Neuron (in vitro differentiated cells): ENCODE measurements around the gene TTC1.
A peak's percentile ranks its signal among the peaks of the same experiment; 100 is the strongest.
"Not testable (repeated sequence)": the region's sequence is repeated elsewhere in the genome, so short reads cannot be mapped to it uniquely, and the experiment has no call there.

Source experiments
- H2AFZ ChIP-seq: one replicate; pipeline ENCODE4 v1.6.1; 2013; ENCODE audit warnings: low read depth, mild to moderate bottlenecking, inconsistent platforms, low read length, moderate library complexity
- H3K27me3 ChIP-seq: one replicate; pipeline ENCODE4 v1.6.1; 2013; ENCODE audit warnings: low read length; ENCODE audit not compliant: insufficient read depth
- H3K36me3 ChIP-seq: one replicate; pipeline ENCODE4 v1.6.1; 2013; ENCODE audit warnings: low read length; ENCODE audit not compliant: insufficient read depth
- H3K4me1 ChIP-seq: one replicate; pipeline ENCODE4 v1.6.1; 2013; ENCODE audit warnings: low read length; ENCODE audit not compliant: insufficient read depth
- H3K4me3 ChIP-seq: 2 replicates; pipeline ENCODE4 v1.5.1; 2013; ENCODE audit warnings: mild to moderate bottlenecking, low read length, moderate library complexity
- H3K9me3 ChIP-seq: one replicate; pipeline ENCODE4 v1.6.1; 2013; ENCODE audit warnings: low read length

Gene TTC1

GRCh38 chr5:160008877-160009590 is at the start of gene TTC1:
TSS of gene TTC1 (plus strand) at chr5:160009139. CDS start at chr5:160010529, 1,390 bp downstream.
- peaks cover 21% of the 10 kb centered on the region for H3K36me3 ChIP-seq
- H3K9me3 ChIP-seq, result no peaks in the 10 kb centered on the region
- H3K27me3 ChIP-seq, result no peaks in the 10 kb centered on the region
- H2AFZ ChIP-seq, result peak within 1 kb of the TSS; percentile 66
- H3K4me3 ChIP-seq, result peak within 1 kb of the TSS; percentile 83
- H3K4me1 ChIP-seq, result peaks cover 18% of the 10 kb centered on the region

GRCh38 chr5:159961176-159962160 is 47.5 kb upstream of the TTC1 start:
- Histone ChIP-seq H3K4me3 (no peak overlapping the region), H3K27me3 (peaks cover 4% of the 10 kb centered on the region)

GRCh38 chr5:159962214-159962613 is 46.7 kb upstream of the TTC1 start:
- Histone ChIP-seq H3K4me1 (no peaks in the 10 kb centered on the region), H2AFZ (no peak overlapping the region), H3K4me3 (no peak overlapping the region), H3K27me3 (peaks cover 7% of the 10 kb centered on the region), H3K36me3 (no peaks in the 10 kb centered on the region), H3K9me3 (no peaks in the 10 kb centered on the region)

More at GRCh38 chr5:159961176-159962160, 47.5 kb upstream of the TTC1 start:
- no peaks in the 10 kb centered on the region for H3K4me1 ChIP-seq
- no peaks in the 10 kb centered on the region for H3K36me3 ChIP-seq
- no peak overlapping the region for H2AFZ ChIP-seq
- H3K9me3 ChIP-seq, result no peaks in the 10 kb centered on the region

GRCh38 chr5:159963935-159964334 is 45.0 kb upstream of the TTC1 start:
- Histone ChIP-seq H3K9me3 (no peaks in the 10 kb centered on the region), H3K27me3 (peaks cover 9% of the 10 kb centered on the region), H3K4me1 (no peaks in the 10 kb centered on the region), H3K36me3 (no peaks in the 10 kb centered on the region), H2AFZ (no peak overlapping the region), H3K4me3 (no peak overlapping the region)

- H3K27me3 ChIP-seq, result peaks cover 15% of the 10 kb centered on the region
- no peak overlapping the region for H3K4me3 ChIP-seq
- no peaks in the 10 kb centered on the region for H3K36me3 ChIP-seq
Measured at GRCh38 chr5:159965031-159965837, 43.7 kb upstream of the TTC1 start.

GRCh38 chr5:159965838-159966128 is 43.2 kb upstream of the TTC1 start:
- H2AFZ ChIP-seq, H3K4me1 ChIP-seq, H3K4me3 ChIP-seq, H3K36me3 ChIP-seq, H3K9me3 ChIP-seq: not testable (repeated sequence)
- peaks cover 19% of the 10 kb centered on the region for H3K27me3 ChIP-seq

More at GRCh38 chr5:159965031-159965837, 43.7 kb upstream of the TTC1 start:
- Histone ChIP-seq H2AFZ (no peak overlapping the region), H3K4me1 (no peaks in the 10 kb centered on the region), H3K9me3 (no peaks in the 10 kb centered on the region)

- Histone ChIP-seq H3K9me3 (no peaks in the 10 kb centered on the region), H3K27me3 (peaks cover 52% of the 10 kb centered on the region), H3K4me3 (no peak overlapping the region), H3K36me3 (no peaks in the 10 kb centered on the region), H2AFZ (no peak overlapping the region), H3K4me1 (no peaks in the 10 kb centered on the region)
Measured at GRCh38 chr5:159969966-159970365, 39.0 kb upstream of the TTC1 start.

- Histone ChIP-seq H2AFZ (no peak overlapping the region), H3K27me3 (peaks cover 57% of the 10 kb centered on the region), H3K4me3 (no peak overlapping the region), H3K4me1 (no peaks in the 10 kb centered on the region), H3K36me3 (no peaks in the 10 kb centered on the region), H3K9me3 (no peaks in the 10 kb centered on the region)
Measured at GRCh38 chr5:159971038-159971437, 37.9 kb upstream of the TTC1 start.

- H2AFZ ChIP-seq, result no peak overlapping the region
- no peak overlapping the region for H3K4me3 ChIP-seq
- no peaks in the 10 kb centered on the region for H3K9me3 ChIP-seq
- no peaks in the 10 kb centered on the region for H3K36me3 ChIP-seq
- peaks cover 57% of the 10 kb centered on the region for H3K27me3 ChIP-seq
- no peaks in the 10 kb centered on the region for H3K4me1 ChIP-seq
Measured at GRCh38 chr5:159971514-159971913, 37.4 kb upstream of the TTC1 start.

GRCh38 chr5:159971931-159972461 is 36.9 kb upstream of the TTC1 start:
- Histone ChIP-seq H2AFZ (no peak overlapping the region), H3K4me1 (no peaks in the 10 kb centered on the region), H3K36me3 (no peaks in the 10 kb centered on the region), H3K9me3 (no peaks in the 10 kb centered on the region), H3K4me3 (no peak overlapping the region), H3K27me3 (peaks cover 54% of the 10 kb centered on the region)

GRCh38 chr5:159972538-159973362 is 36.2 kb upstream of the TTC1 start:
- H3K4me3 ChIP-seq, result no peak overlapping the region
- peaks cover 58% of the 10 kb centered on the region for H3K27me3 ChIP-seq
- no peak overlapping the region for H2AFZ ChIP-seq
- no peaks in the 10 kb centered on the region for H3K9me3 ChIP-seq
- no peaks in the 10 kb centered on the region for H3K4me1 ChIP-seq
- no peaks in the 10 kb centered on the region for H3K36me3 ChIP-seq

- no peaks in the 10 kb centered on the region for H3K36me3 ChIP-seq
- H3K4me3 ChIP-seq, result no peak overlapping the region
- no peak overlapping the region for H2AFZ ChIP-seq
- H3K27me3 ChIP-seq, result peaks cover 53% of the 10 kb centered on the region
- no peaks in the 10 kb centered on the region for H3K9me3 ChIP-seq
- H3K4me1 ChIP-seq, result no peaks in the 10 kb centered on the region
Measured at GRCh38 chr5:159975462-159976019, 33.4 kb upstream of the TTC1 start.
